AG10803 (cell line): ENCODE measurements around the gene ATOH8.

Experiments
- DNase-seq: peaks from one replicate; pipeline ENCODE4 v3.0.0; 2010; ENCODE audit warnings: low read depth
- H3K4me3 ChIP-seq: 2 replicates; pipeline ENCODE4 v1.5.1; 2011; ENCODE audit warnings: mild to moderate bottlenecking, low read length, control low read depth
- TF ChIP-seq, protein P1 (sequence below): conservative IDR thresholded peaks from 2 replicates; pipeline ENCODE4 v1.5.1; 2011; ENCODE audit warnings: mild to moderate bottlenecking, low read length, control low read depth, inconsistent platforms

Gene ATOH8

DNA sequence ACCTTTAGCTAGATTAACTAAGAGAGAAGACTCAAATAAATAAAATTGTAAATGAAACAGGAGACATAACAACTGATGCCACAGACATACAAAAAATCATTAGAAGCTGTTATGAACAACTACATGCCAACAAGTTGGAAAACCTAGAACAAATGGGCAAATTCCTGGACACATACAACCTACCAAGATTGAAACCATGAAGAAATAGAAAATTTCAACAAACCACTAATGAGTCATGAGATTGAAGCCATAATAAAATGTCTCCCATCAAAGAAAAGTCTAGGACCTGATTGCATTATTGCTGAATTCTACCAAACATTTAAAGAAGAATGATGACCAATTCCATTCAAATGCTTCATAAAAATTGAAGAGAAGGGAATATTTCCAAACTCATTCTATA, 80.7 kb downstream of the ATOH8 start:
- H3K4me3 ChIP-seq, result no peak overlapping the region
- TF ChIP-seq, protein P1, sequence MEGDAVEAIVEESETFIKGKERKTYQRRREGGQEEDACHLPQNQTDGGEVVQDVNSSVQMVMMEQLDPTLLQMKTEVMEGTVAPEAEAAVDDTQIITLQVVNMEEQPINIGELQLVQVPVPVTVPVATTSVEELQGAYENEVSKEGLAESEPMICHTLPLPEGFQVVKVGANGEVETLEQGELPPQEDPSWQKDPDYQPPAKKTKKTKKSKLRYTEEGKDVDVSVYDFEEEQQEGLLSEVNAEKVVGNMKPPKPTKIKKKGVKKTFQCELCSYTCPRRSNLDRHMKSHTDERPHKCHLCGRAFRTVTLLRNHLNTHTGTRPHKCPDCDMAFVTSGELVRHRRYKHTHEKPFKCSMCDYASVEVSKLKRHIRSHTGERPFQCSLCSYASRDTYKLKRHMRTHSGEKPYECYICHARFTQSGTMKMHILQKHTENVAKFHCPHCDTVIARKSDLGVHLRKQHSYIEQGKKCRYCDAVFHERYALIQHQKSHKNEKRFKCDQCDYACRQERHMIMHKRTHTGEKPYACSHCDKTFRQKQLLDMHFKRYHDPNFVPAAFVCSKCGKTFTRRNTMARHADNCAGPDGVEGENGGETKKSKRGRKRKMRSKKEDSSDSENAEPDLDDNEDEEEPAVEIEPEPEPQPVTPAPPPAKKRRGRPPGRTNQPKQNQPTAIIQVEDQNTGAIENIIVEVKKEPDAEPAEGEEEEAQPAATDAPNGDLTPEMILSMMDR, result no peak
- peak; percentile 68 for DNase-seq
